ENCODE results near the gene KIF26B. TPM values are rescaled to one million over a fixed set of nuclear protein-coding genes. Genes with fewer than 3 reads are reported as not detected.
"Not testable (repeated sequence)": the region's sequence is repeated elsewhere in the genome, so short reads cannot be mapped to it uniquely, and the experiment has no call there.

KIF26B gene
- total RNA-seq, 4 donors from 2014 or later, result 2.4 to 6.7 (median 6.1) TPM

- Histone ChIP-seq H3K4me3 (replicated peaks in 1 of 3) (no peak overlapping the region), H3K36me3 (no peaks in the 10 kb centered on the region), H3K27me3 (no peaks in the 10 kb centered on the region), H3K4me1 (no peaks in the 10 kb centered on the region), H3K9me3 (no peaks in the 10 kb centered on the region), H3K27ac (no peak overlapping the region)
- intact Hi-C loops (cut with DNase I), result no loop called here
- TF ChIP-seq, protein P1, sequence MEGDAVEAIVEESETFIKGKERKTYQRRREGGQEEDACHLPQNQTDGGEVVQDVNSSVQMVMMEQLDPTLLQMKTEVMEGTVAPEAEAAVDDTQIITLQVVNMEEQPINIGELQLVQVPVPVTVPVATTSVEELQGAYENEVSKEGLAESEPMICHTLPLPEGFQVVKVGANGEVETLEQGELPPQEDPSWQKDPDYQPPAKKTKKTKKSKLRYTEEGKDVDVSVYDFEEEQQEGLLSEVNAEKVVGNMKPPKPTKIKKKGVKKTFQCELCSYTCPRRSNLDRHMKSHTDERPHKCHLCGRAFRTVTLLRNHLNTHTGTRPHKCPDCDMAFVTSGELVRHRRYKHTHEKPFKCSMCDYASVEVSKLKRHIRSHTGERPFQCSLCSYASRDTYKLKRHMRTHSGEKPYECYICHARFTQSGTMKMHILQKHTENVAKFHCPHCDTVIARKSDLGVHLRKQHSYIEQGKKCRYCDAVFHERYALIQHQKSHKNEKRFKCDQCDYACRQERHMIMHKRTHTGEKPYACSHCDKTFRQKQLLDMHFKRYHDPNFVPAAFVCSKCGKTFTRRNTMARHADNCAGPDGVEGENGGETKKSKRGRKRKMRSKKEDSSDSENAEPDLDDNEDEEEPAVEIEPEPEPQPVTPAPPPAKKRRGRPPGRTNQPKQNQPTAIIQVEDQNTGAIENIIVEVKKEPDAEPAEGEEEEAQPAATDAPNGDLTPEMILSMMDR (IDR thresholded peaks at IDR 0.05), result no peak
- TF ChIP-seq POLR2A (IDR thresholded peaks at IDR 0.05), result no peak
- no peak for DNase-seq
- WGBS, 2 donors, result 85 to 91% methylated on average over 4 of the region's 4 CpGs
Measured at GRCh38 chr1:245721488-245721887, 566.7 kb downstream of the KIF26B start.

- WGBS, 2 donors, result 97 to 98% methylated on average over 3 of the region's 3 CpGs
- H3K4me1 ChIP-seq; H3K36me3 ChIP-seq; H3K27ac ChIP-seq; intact Hi-C loops (cut with DNase I); H3K4me3 ChIP-seq (replicated peaks in 1 of 3); H3K27me3 ChIP-seq; DNase-seq; H3K9me3 ChIP-seq: not testable (repeated sequence)
Measured at GRCh38 chr1:245728035-245728434, 573.2 kb downstream of the KIF26B start.

- Histone ChIP-seq H3K4me1 (no peaks in the 10 kb centered on the region), H3K4me3 (replicated peaks in 1 of 3) (no peak overlapping the region), H3K9me3 (no peaks in the 10 kb centered on the region), H3K36me3 (no peaks in the 10 kb centered on the region), H3K27ac (no peak overlapping the region), H3K27me3 (no peaks in the 10 kb centered on the region)
- WGBS, 2 donors, result 84 to 86% methylated on average over 2 of the region's 2 CpGs
- no peak for DNase-seq
- no peak for TF ChIP-seq POLR2A (IDR thresholded peaks at IDR 0.05)
- TF ChIP-seq, protein P1 (IDR thresholded peaks at IDR 0.05), result no peak
- intact Hi-C loops (cut with DNase I), result no loop called here
Measured at GRCh38 chr1:245730801-245731200, 576.0 kb downstream of the KIF26B start.

DNA sequence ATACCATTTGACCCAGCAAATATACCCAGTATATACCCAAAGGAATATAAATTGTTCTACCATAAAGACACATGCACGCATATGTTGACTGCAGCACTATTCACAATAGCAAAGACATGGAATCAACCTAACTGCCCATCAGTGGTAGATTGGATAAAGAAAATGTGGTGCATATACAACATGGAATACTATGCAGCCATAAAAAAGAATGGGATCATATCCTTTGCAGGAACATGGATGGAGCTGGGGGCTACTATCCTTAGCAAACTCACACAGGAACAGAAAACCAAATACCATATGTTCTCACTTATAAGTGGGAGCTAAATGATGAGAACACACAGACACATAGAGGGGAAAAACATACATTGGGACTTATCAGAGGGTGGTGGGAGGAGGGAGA, 585.6 kb downstream of the KIF26B start:
- H3K27ac ChIP-seq; intact Hi-C loops (cut with DNase I): not testable (repeated sequence)
- WGBS, 2 donors, result 94 to 98% methylated on average over 1 of the region's 1 CpG

GRCh38 chr1:245742896-245743295, 588.1 kb downstream of the KIF26B start:
- H3K9me3 ChIP-seq, result no peaks in the 10 kb centered on the region
- H3K4me3 ChIP-seq (replicated peaks in 1 of 3), result no peak overlapping the region
- H3K27me3 ChIP-seq, result no peaks in the 10 kb centered on the region
- 55 to 64% methylated on average over 8 to 9 of the region's 9 CpGs for WGBS, 2 donors
- DNase-seq, result no peak
- no peaks in the 10 kb centered on the region for H3K36me3 ChIP-seq
- intact Hi-C loops (cut with DNase I), result no loop called here
- TF ChIP-seq POLR2A (IDR thresholded peaks at IDR 0.05), result no peak
- TF ChIP-seq, protein P1 (IDR thresholded peaks at IDR 0.05), result no peak
- H3K4me1 ChIP-seq, result no peaks in the 10 kb centered on the region
- H3K27ac ChIP-seq, result no peak overlapping the region

More for the DNA sequence above, 585.6 kb downstream of the KIF26B start:
- not testable (repeated sequence) for DNase-seq; H3K36me3 ChIP-seq; H3K4me3 ChIP-seq (replicated peaks in 1 of 3); H3K27me3 ChIP-seq; H3K4me1 ChIP-seq; H3K9me3 ChIP-seq

- 51 to 77% methylated on average over 10 of the region's 10 CpGs for WGBS, 2 donors
- Histone ChIP-seq H3K27me3 (no peaks in the 10 kb centered on the region), H3K4me1 (no peaks in the 10 kb centered on the region), H3K4me3 (replicated peaks in 1 of 3) (no peak overlapping the region), H3K27ac (no peak overlapping the region), H3K9me3 (no peaks in the 10 kb centered on the region), H3K36me3 (no peaks in the 10 kb centered on the region)
- DNase-seq, result no peak
- TF ChIP-seq POLR2A (IDR thresholded peaks at IDR 0.05), result no peak
- TF ChIP-seq, protein P1 (IDR thresholded peaks at IDR 0.05), result no peak
- intact Hi-C loops (cut with DNase I), result no loop called here
Measured at GRCh38 chr1:245748240-245748639, 593.5 kb downstream of the KIF26B start.
